Aorta (tissue), 5 donors: ENCODE results near the gene LCN6. TPM values are rescaled to one million over a fixed set of nuclear protein-coding genes. Genes with fewer than 3 reads are reported as not detected.
"Not testable (repeated sequence)": the region's sequence is repeated elsewhere in the genome, so short reads cannot be mapped to it uniquely, and the experiment has no call there.

Experiments
- ATAC-seq: fragments of 200-7000 bp; cut with Tn5 transposase; one replicate; pipeline ENCODE4 v1.9.1; 2022; ENCODE audit warnings: moderate library complexity; ENCODE audit not compliant: low FRiP score
- DNase-seq, 2 donors: peaks; one replicate each; pipeline ENCODE4 v3.0.0-alpha.2; 2020
- H3K27ac ChIP-seq, 2 donors: one replicate each; pipeline ENCODE4 v1.5.1; 2013; ENCODE audit warnings: low read length in 2 of 2, mild to moderate bottlenecking in 2 of 2, moderate library complexity in 2 of 2, control low read depth in 1 of 2, inconsistent platforms in 1 of 2, low read depth in 1 of 2
- H3K27me3 ChIP-seq, 2 donors: one replicate each; pipeline ENCODE4 v1.6.1; 2013; ENCODE audit warnings: control low read depth in 1 of 2, low read length in 1 of 2, mild to moderate bottlenecking in 1 of 2, moderate library complexity in 1 of 2; ENCODE audit not compliant: insufficient read depth in 2 of 2, control insufficient read depth in 1 of 2
- H3K36me3 ChIP-seq, 2 donors: one replicate each; pipeline ENCODE4 v1.6.1; 2013; ENCODE audit warnings: control low read depth in 1 of 2, low read length in 1 of 2, mild to moderate bottlenecking in 1 of 2; ENCODE audit not compliant: insufficient read depth in 2 of 2, control insufficient read depth in 1 of 2
- H3K4me1 ChIP-seq, 2 donors: one replicate each; pipeline ENCODE4 v1.6.1; 2013; ENCODE audit warnings: low read length in 2 of 2, control low read depth in 1 of 2, mild to moderate bottlenecking in 1 of 2, moderate library complexity in 1 of 2; ENCODE audit not compliant: insufficient read depth in 2 of 2, control insufficient read depth in 1 of 2
- H3K4me3 ChIP-seq, 2 donors: one replicate each; pipeline ENCODE4 v1.5.1; 2013; ENCODE audit warnings: low read length in 2 of 2, control low read depth in 1 of 2, mild to moderate bottlenecking in 1 of 2
- H3K9me3 ChIP-seq: one replicate; pipeline ENCODE4 v1.6.1; 2013; ENCODE audit warnings: mild to moderate bottlenecking, low read length; ENCODE audit not compliant: control insufficient read depth
- WGBS, 2 donors: extraction: QIAGEN DNeasy Blood & Tissue Kit; methylation state at CpG; one replicate each; pipeline ENCODE4 v1.1.7; 2013; 5-methylcytosine and 5-hydroxymethylcytosine counted together
- intact Hi-C, 2 donors: fragments of 100-400 bp; cut with DNase I; formaldehyde crosslinking; loops; one replicate each; pipeline versions ENCODE4 v1.14.2 to v1.15.0; 2022
- polyA plus RNA-seq, 2 donors: library from polyadenylated mRNA; stranded (reverse); fragments of 200-250 nt; gene quantifications; one replicate each; pipeline ENCODE4 v1.2.3, GENCODE V29; 2013
- total RNA-seq, 2 donors: library from RNA; stranded (reverse); fragmentation: NEBNext Ultra II Directional; extraction: Animal tissue kit (Norgen Biotek cat#: 25700); gene quantifications; one replicate each; pipeline ENCODE4 v1.2.1, GENCODE V29; 2021
- donor health status: healthy with polysubstance abuse.
- donor health status: Bipolar disorder and iron deficiency.
- donor health status: DM: no; HTN: no; CAD: no.
- donor health status: DM: no; HTN: no; CAD: no.
- donor health status: DM: yes; HTN: yes; CAD: no.

Gene LCN6
- total and polyA plus RNA-seq, 4 donors: 2.5 to 24.2 (median 17.4) TPM; not detected in 1

DNA sequence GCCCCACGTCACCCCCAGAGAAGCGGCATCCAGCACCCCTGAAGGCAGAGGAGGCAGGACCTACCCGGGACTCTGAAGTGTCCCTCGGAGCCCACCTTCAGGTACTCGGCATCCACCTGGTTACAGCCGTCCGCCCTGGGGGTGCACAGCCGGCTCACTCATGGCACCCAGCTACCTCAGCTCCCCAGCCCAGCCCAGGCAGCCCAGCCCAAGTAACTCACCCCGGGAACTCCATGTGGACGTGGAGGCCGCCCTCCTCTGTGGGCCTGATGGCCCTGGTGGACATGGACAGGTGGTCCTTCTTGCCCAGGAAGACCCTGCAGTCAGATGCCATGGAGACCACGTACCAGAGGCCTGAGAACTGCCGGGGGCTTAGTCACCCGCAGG lies 15.3 kb upstream of the LCN6 start:
- Histone ChIP-seq H3K36me3 (no peaks in the 10 kb centered on the region), H3K4me3 (no peak overlapping the region), H3K9me3 (no peaks in the 10 kb centered on the region), H3K4me1 (no peaks in the 10 kb centered on the region), H3K27ac (no peak overlapping the region), H3K27me3 (no peaks in the 10 kb centered on the region)
- DNase-seq (peak in 1 of 2 donors; percentile 70), ATAC-seq (no peak)
- intact Hi-C loops: no loop called here
- 84 to 86% methylated on average over 14 of the region's 14 CpGs for WGBS, 2 donors

DNA sequence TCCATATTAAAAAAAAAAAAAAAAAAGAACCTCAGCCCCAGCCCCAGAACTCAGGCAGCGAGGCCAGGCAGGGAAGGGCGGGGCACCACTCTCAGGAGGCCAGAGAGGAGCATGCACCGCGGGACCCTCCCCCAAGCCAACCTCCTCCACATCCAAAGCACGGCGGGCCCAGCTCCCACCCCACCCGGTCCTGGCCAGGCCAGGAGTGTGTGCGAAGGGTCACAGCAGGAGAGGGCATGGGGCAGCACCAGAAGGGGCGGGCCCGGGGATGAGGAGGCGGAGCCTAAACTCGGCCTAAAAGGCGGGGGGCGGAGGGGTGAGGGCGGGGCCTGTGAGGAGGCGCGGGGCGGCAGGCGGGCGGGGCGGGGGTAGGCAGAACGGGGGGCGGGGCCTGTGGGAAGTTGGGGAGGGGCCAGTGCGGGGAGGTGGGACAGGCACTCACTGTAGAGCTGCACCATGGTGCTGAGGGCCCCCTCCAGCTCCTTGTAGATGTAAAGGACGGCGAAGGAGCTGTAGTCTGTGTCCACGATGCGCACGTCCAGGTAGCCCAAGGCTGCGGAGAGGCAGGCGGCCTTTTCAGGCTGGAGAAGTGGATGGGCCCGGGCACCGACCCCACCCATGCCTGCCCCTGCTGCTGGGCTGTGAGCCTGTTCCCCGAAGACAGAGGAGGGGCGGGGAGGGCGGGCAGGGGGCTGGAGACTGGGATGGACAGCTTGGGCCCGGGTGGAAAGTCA lies 14.8 kb upstream of the LCN6 start:
- peak; percentile 43 to 84 for DNase-seq
- WGBS, 2 donors: 14 to 18% methylated on average over 37 of the region's 37 CpGs
- intact Hi-C loops: no loop called here
- Histone ChIP-seq H3K27ac (no peak overlapping the region), H3K4me1 (no peaks in the 10 kb centered on the region), H3K9me3 (no peaks in the 10 kb centered on the region), H3K4me3 (no peak overlapping the region), H3K27me3 (no peaks in the 10 kb centered on the region), H3K36me3 (no peaks in the 10 kb centered on the region)
- peak; percentile 33 for ATAC-seq

DNA sequence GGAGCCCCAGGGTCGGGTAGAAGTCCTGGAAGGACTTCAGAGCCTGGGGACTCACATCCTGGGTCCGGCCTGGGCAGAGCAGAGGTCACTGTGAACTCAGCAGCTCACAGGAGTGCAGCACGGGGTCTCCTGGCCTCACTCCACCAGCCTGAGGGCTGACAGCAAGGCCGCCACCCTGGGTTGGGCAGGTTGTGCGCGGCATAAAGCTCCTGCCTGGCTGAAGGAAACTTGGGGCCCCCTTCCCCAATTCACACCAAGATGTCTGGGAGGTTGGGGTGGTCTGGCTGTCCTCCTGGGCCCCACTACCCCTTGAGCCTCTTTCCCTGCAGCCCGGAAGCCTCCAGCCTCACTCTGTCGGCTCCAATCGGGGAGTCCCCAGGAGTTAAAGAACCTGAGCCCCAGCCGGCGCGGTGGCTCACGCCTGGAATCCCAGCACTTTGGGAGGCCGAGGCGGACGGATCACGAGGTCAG lies 13.9 kb upstream of the LCN6 start:
- Histone ChIP-seq H3K27ac (no peak overlapping the region), H3K4me3 (no peak overlapping the region), H3K4me1 (no peaks in the 10 kb centered on the region), H3K36me3 (no peaks in the 10 kb centered on the region), H3K9me3 (no peaks in the 10 kb centered on the region), H3K27me3 (no peaks in the 10 kb centered on the region)
- 80 to 82% methylated on average over 17 of the region's 17 CpGs for WGBS, 2 donors
- intact Hi-C loops: no loop called here
- ATAC-seq: no peak
- DNase-seq: peak; percentile 37 to 43

DNA sequence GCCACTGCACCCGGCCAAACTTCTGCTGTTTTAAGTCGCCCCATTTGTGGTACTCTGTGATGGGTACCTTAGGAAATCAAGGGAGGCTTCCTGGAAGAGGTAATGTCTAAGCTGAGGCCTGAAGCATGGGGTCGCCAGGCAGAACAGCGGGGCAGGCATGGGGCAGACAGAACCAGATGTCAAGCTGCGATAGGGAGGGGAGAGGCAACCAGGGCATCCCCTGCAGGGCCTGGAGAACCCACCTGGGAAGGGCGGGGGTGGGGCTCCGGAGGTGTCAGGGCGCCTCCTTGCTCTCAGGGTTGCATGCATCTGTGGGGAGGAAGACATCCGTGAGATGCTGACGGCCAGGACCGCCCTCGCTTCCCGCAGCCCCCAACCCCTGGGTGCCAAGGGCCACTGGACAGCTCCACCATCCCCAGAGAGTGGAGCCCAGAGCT lies 13.2 kb upstream of the LCN6 start:
- no peaks in the 10 kb centered on the region for H3K27me3 ChIP-seq

DNA sequence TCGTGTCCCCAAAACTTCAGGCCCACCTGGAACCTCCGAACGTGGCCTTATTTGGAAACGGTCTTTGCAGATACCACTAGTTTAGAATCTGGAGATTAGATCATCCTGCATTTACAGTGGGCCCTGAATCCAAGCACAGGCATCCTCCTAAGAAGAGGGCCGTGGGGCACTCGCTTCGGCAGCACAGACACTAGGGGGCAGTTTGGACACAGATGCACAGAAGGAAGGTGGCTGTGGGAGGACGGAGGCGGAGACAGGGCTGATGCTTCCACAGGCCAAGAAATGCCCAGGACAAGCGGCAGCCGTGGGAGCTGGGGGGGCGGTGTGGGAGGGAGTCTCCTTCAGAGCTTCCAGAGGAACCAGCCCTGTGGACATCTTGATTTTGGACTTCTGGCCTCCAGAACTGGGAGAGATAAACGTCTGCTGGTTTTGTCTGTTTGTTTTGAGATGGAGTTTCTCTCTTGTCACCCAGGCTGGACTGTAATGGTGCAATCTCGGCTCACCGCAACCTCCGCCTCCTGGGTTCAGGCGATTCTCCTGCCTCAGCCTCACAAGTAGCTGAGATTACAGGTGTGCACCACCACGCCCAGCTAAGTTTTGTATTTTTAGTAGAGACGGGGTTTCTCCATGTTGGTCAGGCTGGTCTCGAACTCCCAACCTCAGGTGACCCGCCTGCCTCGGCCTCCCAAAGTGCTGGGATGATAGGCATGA lies 12.7 kb upstream of the LCN6 start:
- peak; percentile 66 to 82 for DNase-seq
- H3K27me3 ChIP-seq, H3K4me3 ChIP-seq, ATAC-seq, H3K27ac ChIP-seq, H3K9me3 ChIP-seq, intact Hi-C loops, H3K36me3 ChIP-seq, H3K4me1 ChIP-seq: not testable (repeated sequence)
- 41 to 43% methylated on average over 22 of the region's 22 CpGs for WGBS, 2 donors

More for the DNA sequence above, 13.2 kb upstream of the LCN6 start:
- Histone ChIP-seq H3K36me3 (no peaks in the 10 kb centered on the region), H3K9me3 (no peaks in the 10 kb centered on the region), H3K27ac (no peak overlapping the region), H3K4me1 (no peaks in the 10 kb centered on the region), H3K4me3 (no peak overlapping the region)
- 81 to 88% methylated on average over 11 to 13 of the region's 13 CpGs for WGBS, 2 donors
- ATAC-seq: no peak
- peak; percentile 26 to 34 for DNase-seq
- intact Hi-C loops: no loop called here

DNA sequence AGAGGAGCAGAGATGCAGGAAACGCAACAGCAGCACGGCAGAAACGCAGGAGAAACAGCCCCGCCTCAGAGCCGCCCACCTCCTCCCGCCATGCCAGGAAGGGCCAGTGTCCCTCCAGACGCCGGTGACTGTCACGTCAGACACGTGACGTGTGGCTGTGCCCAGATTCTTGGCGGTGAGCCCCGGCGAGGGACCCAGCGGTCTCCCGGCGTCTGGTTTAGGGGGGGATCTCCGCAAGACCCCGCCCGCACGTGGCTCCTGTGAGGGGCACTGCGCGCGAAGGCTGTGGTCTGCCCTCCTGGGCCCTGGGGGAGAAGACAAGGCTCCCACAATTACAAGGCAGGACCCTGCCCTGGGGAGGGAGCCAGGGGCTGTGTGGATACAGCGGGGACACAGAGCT lies 12.1 kb upstream of the LCN6 start:
- intact Hi-C loops: no loop called here
- Histone ChIP-seq H3K9me3 (no peaks in the 10 kb centered on the region), H3K27ac (no peak overlapping the region), H3K4me1 (no peaks in the 10 kb centered on the region), H3K4me3 (no peak overlapping the region), H3K27me3 (no peaks in the 10 kb centered on the region), H3K36me3 (no peaks in the 10 kb centered on the region)
- 67% methylated on average over 25 of the region's 25 CpGs for WGBS, 2 donors
- DNase-seq (peak; percentile 29 to 77), ATAC-seq (no peak)

DNA sequence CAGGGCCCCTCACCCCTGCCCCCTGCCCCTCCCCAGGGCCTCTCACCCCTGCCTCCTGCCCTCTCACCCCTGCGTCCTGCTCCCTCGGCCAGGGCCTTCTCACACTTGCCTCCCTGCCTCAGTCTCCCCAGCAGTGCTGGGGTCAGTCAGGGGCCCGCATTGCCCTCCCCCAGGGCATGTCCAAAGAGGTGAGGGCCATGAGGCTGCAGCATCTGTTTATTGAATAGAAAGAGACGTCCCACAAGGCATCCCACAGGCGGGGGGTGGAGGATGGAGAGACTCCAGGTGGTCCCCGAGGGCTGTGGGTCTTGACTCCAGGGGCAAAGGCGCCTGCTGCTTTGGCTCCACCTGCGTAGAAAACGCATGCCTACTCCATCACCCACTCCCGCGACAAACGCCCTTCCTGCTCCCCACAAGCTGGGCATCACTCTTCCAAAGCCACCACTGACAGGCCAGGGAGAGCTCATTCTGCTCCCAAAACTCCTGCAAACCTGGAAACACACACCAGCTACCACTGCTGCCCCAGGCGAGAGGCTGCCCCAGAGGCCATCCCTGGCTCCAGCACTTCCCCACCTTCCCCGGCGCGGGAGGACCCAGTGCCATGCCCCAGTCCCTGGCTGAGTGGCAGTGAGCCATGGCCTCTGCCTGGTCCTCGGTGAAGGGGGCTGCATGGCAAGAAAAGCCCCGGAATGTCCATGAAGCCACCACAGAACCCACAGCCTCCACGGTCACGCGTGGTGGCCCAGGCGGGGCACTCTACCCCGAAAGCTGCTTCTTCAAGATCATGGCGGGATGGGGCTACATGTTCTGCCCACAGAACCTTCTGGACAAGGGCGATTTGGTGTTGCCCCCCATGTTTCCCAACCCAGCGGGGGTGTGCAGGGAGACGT lies 11.4 kb upstream of the LCN6 start:
- intact Hi-C loops: no loop called here
- H3K4me1 ChIP-seq: no peaks in the 10 kb centered on the region
- H3K27ac ChIP-seq: no peak overlapping the region
- no peak overlapping the region for H3K4me3 ChIP-seq
- DNase-seq (peak; percentile 40 to 61), ATAC-seq (no peak)
- no peaks in the 10 kb centered on the region for H3K27me3 ChIP-seq
- H3K36me3 ChIP-seq: no peaks in the 10 kb centered on the region
- WGBS, 2 donors: 84 to 87% methylated on average over 25 to 27 of the region's 27 CpGs
- no peaks in the 10 kb centered on the region for H3K9me3 ChIP-seq

DNA sequence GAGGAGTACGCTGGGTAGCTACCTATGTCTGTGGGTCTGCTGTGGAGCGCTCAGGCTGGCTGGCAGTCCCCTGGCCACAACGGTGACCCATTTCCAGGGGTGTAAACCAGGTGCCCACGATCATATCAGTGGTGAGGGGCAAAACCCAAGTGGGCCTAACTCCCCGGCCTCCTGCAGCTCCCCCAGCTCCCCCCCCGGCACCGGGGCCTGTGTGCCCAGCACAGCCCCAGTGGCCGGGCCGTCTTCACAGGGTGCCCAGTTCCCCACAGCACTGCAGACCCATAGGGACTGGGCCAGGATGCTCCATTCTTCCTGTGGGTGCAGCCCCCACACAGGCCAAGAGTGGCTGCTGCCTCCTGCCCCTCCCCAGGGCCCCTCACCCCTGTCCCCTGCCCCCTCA lies 10.7 kb upstream of the LCN6 start:
- H3K4me1 ChIP-seq: no peaks in the 10 kb centered on the region
- ATAC-seq (no peak), DNase-seq (peak; percentile 41 to 42)
- H3K27ac ChIP-seq: no peak overlapping the region
- 80 to 85% methylated on average over 9 of the region's 9 CpGs for WGBS, 2 donors
- no peaks in the 10 kb centered on the region for H3K27me3 ChIP-seq
- intact Hi-C loops: no loop called here
- no peaks in the 10 kb centered on the region for H3K36me3 ChIP-seq
- no peak overlapping the region for H3K4me3 ChIP-seq
- no peaks in the 10 kb centered on the region for H3K9me3 ChIP-seq
